NCI-H1930 (cell line): ENCODE results near the gene ALLC.

ENCODE experiments used
- DNase-seq, 2 experiments: peaks; one replicate each; lab custom pipeline; 2025; lab: John Stamatoyannopoulos, UW

ALLC gene

GRCh38 chr2:3725458-3726250 lies 67.7 kb downstream of the ALLC start:
- no peak for DNase-seq

- no peak for DNase-seq
These were observed 68.5 kb downstream of the ALLC start for GRCh38 chr2:3726511-3726910.

GRCh38 chr2:3727397-3728045 lies 69.5 kb downstream of the ALLC start:
- DNase-seq, result no peak

GRCh38 chr2:3728104-3729054 lies 70.4 kb downstream of the ALLC start:
- DNase-seq, result no peak

- no peak for DNase-seq
These were observed 71.1 kb downstream of the ALLC start for GRCh38 chr2:3729055-3729448.

GRCh38 chr2:3729786-3730185 lies 71.8 kb downstream of the ALLC start:
- DNase-seq, result no peak

- DNase-seq, result no peak
These were observed 72.6 kb downstream of the ALLC start for GRCh38 chr2:3730646-3731045.

GRCh38 chr2:3731829-3732228 lies 73.8 kb downstream of the ALLC start:
- no peak for DNase-seq

- DNase-seq, result no peak
These were observed 78.1 kb downstream of the ALLC start for GRCh38 chr2:3736112-3736511.

- DNase-seq, result no peak
These were observed 79.1 kb downstream of the ALLC start for GRCh38 chr2:3737128-3737527.

GRCh38 chr2:3738454-3738853 lies 80.5 kb downstream of the ALLC start:
- peak in 1 of 2 experiments; percentile 2 for DNase-seq

GRCh38 chr2:3739313-3739712 lies 81.3 kb downstream of the ALLC start:
- no peak for DNase-seq

- no peak for DNase-seq
These were observed 83.4 kb downstream of the ALLC start for GRCh38 chr2:3741396-3741795.

- DNase-seq, result no peak
These were observed 84.0 kb downstream of the ALLC start for GRCh38 chr2:3741867-3742602.

- no peak for DNase-seq
These were observed 84.9 kb downstream of the ALLC start for GRCh38 chr2:3742743-3743508.

- DNase-seq, result no peak
These were observed 86.1 kb downstream of the ALLC start for GRCh38 chr2:3743951-3744555.

GRCh38 chr2:3745920-3746319 lies 87.9 kb downstream of the ALLC start:
- DNase-seq, result no peak

GRCh38 chr2:3747032-3747654 lies 89.1 kb downstream of the ALLC start:
- DNase-seq, result no peak

GRCh38 chr2:3747826-3748225 lies 89.8 kb downstream of the ALLC start:
- DNase-seq, result no peak

GRCh38 chr2:3749201-3749600 lies 91.2 kb downstream of the ALLC start:
- DNase-seq, result no peak
